HUES64 (cell line): Measurements from ENCODE around the gene CERK.
A peak's percentile ranks its signal among the peaks of the same experiment; 100 is the strongest.

Experiments
- H3K27ac ChIP-seq: 2 replicates; pipeline ENCODE4 v1.7.0; 2013; ENCODE audit warnings: low read depth, low read length, inconsistent platforms
- H3K27me3 ChIP-seq: 2 replicates; pipeline ENCODE4 v1.6.1; 2013; ENCODE audit warnings: mild to moderate bottlenecking, low read length; ENCODE audit not compliant: insufficient read depth
- H3K36me3 ChIP-seq: 2 replicates; pipeline ENCODE4 v1.6.1; 2013; ENCODE audit warnings: mild to moderate bottlenecking, low read length; ENCODE audit not compliant: insufficient read depth
- H3K4me1 ChIP-seq: 2 replicates; pipeline ENCODE4 v1.6.1; 2013; ENCODE audit warnings: mild to moderate bottlenecking, low read length, moderate library complexity; ENCODE audit not compliant: insufficient read depth
- H3K4me3 ChIP-seq: 2 replicates; pipeline ENCODE4 v1.5.1; 2013; ENCODE audit warnings: mild to moderate bottlenecking, low read length, moderate library complexity
- H3K9ac ChIP-seq: 2 replicates; pipeline ENCODE4 v1.6.1; 2013; ENCODE audit warnings: mild to moderate bottlenecking, low read depth, low read length
- H3K9me3 ChIP-seq: 2 replicates; pipeline ENCODE4 v1.6.1; 2013; ENCODE audit warnings: low read depth, low read length; ENCODE audit not compliant: insufficient read depth
- WGBS: fragments of 150-250, 120-280 bp; methylation state at CpG from one replicate; pipeline ENCODE4 v1.1.7; 2013; ENCODE audit warnings: missing lambda C conversion rate; 5-methylcytosine and 5-hydroxymethylcytosine counted together

The CERK gene

GRCh38 chr22:46727813-46728364, 10.2 kb downstream of the CERK start:
- H3K27me3 ChIP-seq, result no peaks in the 10 kb centered on the region
- no peak overlapping the region for H3K27ac ChIP-seq
- no peak overlapping the region for H3K4me3 ChIP-seq
- no peaks in the 10 kb centered on the region for H3K9me3 ChIP-seq
- H3K4me1 ChIP-seq, result peaks cover 10% of the 10 kb centered on the region; the same call in 1 of the 2 replicates
- H3K9ac ChIP-seq, result no peak overlapping the region
- WGBS, result 90% methylated on average over 19 of the region's 19 CpGs
- H3K36me3 ChIP-seq, result no peaks in the 10 kb centered on the region; the same call in 1 of the 2 replicates

- Histone ChIP-seq H3K9ac (no peak overlapping the region), H3K27me3 (no peaks in the 10 kb centered on the region), H3K9me3 (no peaks in the 10 kb centered on the region), H3K36me3 (no peaks in the 10 kb centered on the region; the same call in 1 of the 2 replicates), H3K4me3 (no peak overlapping the region), H3K27ac (no peak overlapping the region), H3K4me1 (peaks cover 8% of the 10 kb centered on the region; the same call in 1 of the 2 replicates)
- WGBS, result 96% methylated on average over 3 of the region's 3 CpGs
These were observed 11.1 kb downstream of the CERK start for GRCh38 chr22:46726986-46727317.

- no peak overlapping the region for H3K9ac ChIP-seq
- peaks cover 2% of the 10 kb centered on the region; the same call in 1 of the 2 replicates for H3K4me1 ChIP-seq
- H3K27ac ChIP-seq, result no peak overlapping the region
- H3K4me3 ChIP-seq, result no peak overlapping the region
- H3K36me3 ChIP-seq, result no peaks in the 10 kb centered on the region; the same call in 1 of the 2 replicates
- H3K27me3 ChIP-seq, result no peaks in the 10 kb centered on the region
- WGBS, result 94% methylated on average over 38 of the region's 38 CpGs
- no peaks in the 10 kb centered on the region for H3K9me3 ChIP-seq
These were observed 11.7 kb downstream of the CERK start for GRCh38 chr22:46726066-46726985.

GRCh38 chr22:46725096-46725495, 13.0 kb downstream of the CERK start:
- Histone ChIP-seq H3K27me3 (no peaks in the 10 kb centered on the region), H3K27ac (no peak overlapping the region), H3K9ac (no peak overlapping the region), H3K4me3 (no peak overlapping the region), H3K36me3 (peaks cover 5% of the 10 kb centered on the region), H3K4me1 (no peaks in the 10 kb centered on the region), H3K9me3 (no peaks in the 10 kb centered on the region)
- WGBS, result 90% methylated on average over 18 of the region's 18 CpGs

GRCh38 chr22:46723882-46724281, 14.2 kb downstream of the CERK start:
- WGBS, result 97% methylated on average over 8 of the region's 9 CpGs
- no peak overlapping the region for H3K9ac ChIP-seq
- H3K9me3 ChIP-seq, result no peaks in the 10 kb centered on the region
- peaks cover 18% of the 10 kb centered on the region for H3K36me3 ChIP-seq
- H3K4me1 ChIP-seq, result no peaks in the 10 kb centered on the region
- no peak overlapping the region for H3K4me3 ChIP-seq
- no peak overlapping the region for H3K27ac ChIP-seq
- H3K27me3 ChIP-seq, result no peaks in the 10 kb centered on the region

GRCh38 chr22:46721501-46722085, 16.5 kb downstream of the CERK start:
- Histone ChIP-seq H3K36me3 (peaks cover 37% of the 10 kb centered on the region), H3K27ac (no peak overlapping the region), H3K27me3 (no peaks in the 10 kb centered on the region), H3K4me1 (no peaks in the 10 kb centered on the region), H3K4me3 (no peak overlapping the region), H3K9ac (no peak overlapping the region), H3K9me3 (no peaks in the 10 kb centered on the region)
- WGBS, result 93% methylated on average over 16 of the region's 16 CpGs

GRCh38 chr22:46719921-46720320, 18.1 kb downstream of the CERK start:
- Histone ChIP-seq H3K27ac (no peak overlapping the region), H3K4me3 (no peak overlapping the region), H3K9ac (no peak overlapping the region), H3K27me3 (no peaks in the 10 kb centered on the region), H3K36me3 (peaks cover 46% of the 10 kb centered on the region), H3K4me1 (no peaks in the 10 kb centered on the region), H3K9me3 (no peaks in the 10 kb centered on the region)
- 96% methylated on average over 11 of the region's 11 CpGs for WGBS

- peaks cover 66% of the 10 kb centered on the region for H3K36me3 ChIP-seq
- no peaks in the 10 kb centered on the region for H3K27me3 ChIP-seq
- 94% methylated on average over 4 of the region's 4 CpGs for WGBS
- no peaks in the 10 kb centered on the region for H3K9me3 ChIP-seq
- no peak overlapping the region for H3K27ac ChIP-seq
- H3K4me3 ChIP-seq, result no peak overlapping the region
- H3K4me1 ChIP-seq, result no peaks in the 10 kb centered on the region; the same call in 1 of the 2 replicates
- H3K9ac ChIP-seq, result no peak overlapping the region
These were observed 23.5 kb downstream of the CERK start for GRCh38 chr22:46714550-46714949.

- Histone ChIP-seq H3K27ac (no peak overlapping the region), H3K27me3 (no peaks in the 10 kb centered on the region), H3K36me3 (peaks cover 69% of the 10 kb centered on the region), H3K9me3 (no peaks in the 10 kb centered on the region), H3K4me3 (no peak overlapping the region), H3K4me1 (no peaks in the 10 kb centered on the region; the same call in 1 of the 2 replicates), H3K9ac (no peak overlapping the region)
- 94% methylated on average over 8 of the region's 8 CpGs for WGBS
These were observed 25.8 kb downstream of the CERK start for GRCh38 chr22:46712288-46712687.

GRCh38 chr22:46710806-46711205, 27.2 kb downstream of the CERK start:
- H3K4me1 ChIP-seq, result no peaks in the 10 kb centered on the region; the same call in 1 of the 2 replicates
- H3K9me3 ChIP-seq, result no peaks in the 10 kb centered on the region
- H3K27ac ChIP-seq, result peak overlapping the region; percentile 5; the same call in 1 of the 2 replicates
- H3K27me3 ChIP-seq, result no peaks in the 10 kb centered on the region
- no peak overlapping the region for H3K9ac ChIP-seq
- 74% methylated on average over 11 of the region's 11 CpGs for WGBS
- peaks cover 75% of the 10 kb centered on the region for H3K36me3 ChIP-seq
- no peak overlapping the region for H3K4me3 ChIP-seq

GRCh38 chr22:46708766-46709330, 29.2 kb downstream of the CERK start:
- no peaks in the 10 kb centered on the region; the same call in 1 of the 2 replicates for H3K4me1 ChIP-seq
- H3K36me3 ChIP-seq, result peaks cover 71% of the 10 kb centered on the region
- WGBS, result 96% methylated on average over 17 of the region's 17 CpGs
- no peak overlapping the region for H3K27ac ChIP-seq
- H3K9ac ChIP-seq, result no peak overlapping the region
- H3K4me3 ChIP-seq, result no peak overlapping the region
- H3K9me3 ChIP-seq, result no peaks in the 10 kb centered on the region
- no peaks in the 10 kb centered on the region for H3K27me3 ChIP-seq
